ENCODE results near the gene TNIK. TPM values are rescaled to one million over a fixed set of nuclear protein-coding genes. Genes with fewer than 3 reads are reported as not detected.

TNIK gene
- total RNA-seq, 1 experiment from 2014 or later = 7.0 TPM

DNA sequence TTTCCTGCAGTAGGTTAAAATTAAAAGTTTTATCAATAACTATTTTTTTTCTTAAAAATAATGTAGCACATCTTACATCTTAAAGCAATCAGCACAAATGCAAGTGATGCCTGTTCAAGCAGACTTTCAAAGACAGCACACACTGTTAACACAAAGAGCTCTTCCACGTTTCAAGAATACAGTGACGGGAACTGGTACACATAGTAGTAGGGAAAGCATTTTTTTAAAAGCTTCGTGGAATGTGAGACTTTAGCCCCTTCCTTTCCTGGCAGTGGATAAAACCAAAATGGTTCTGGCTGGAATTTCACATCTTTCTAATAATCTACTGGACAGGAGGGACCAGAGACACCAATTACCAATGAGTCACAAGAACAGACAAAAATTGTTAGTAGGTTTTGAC lies 400.2 kb downstream of the TNIK start:
- Histone ChIP-seq H3K4me3 (ENCODE audit: low read length) (no peak overlapping the region), H4K20me1 (ENCODE audit: low read length) (no peaks in the 10 kb centered on the region), H2AFZ (ENCODE audit: low read length) (no peak overlapping the region), H3K9me3 (ENCODE audit: low read length) (no peaks in the 10 kb centered on the region), H3K4me1 (ENCODE audit: insufficient read depth, low read length) (peaks cover 22% of the 10 kb centered on the region), H3K4me2 (ENCODE audit: low read length) (no peak overlapping the region), H3K9me2 (replicated peaks; ENCODE audit: low read length) (no peaks in the 10 kb centered on the region), H3K27ac (ENCODE audit: low read length) (no peak overlapping the region), H3K36me3 (ENCODE audit: low read depth, low read length) (no peaks in the 10 kb centered on the region), H3F3A (ENCODE audit: low read length, unreplicated experiment) (no peaks in the 10 kb centered on the region), H3K79me2 (ENCODE audit: low read length) (no peaks in the 10 kb centered on the region), H3K9ac (ENCODE audit: low read length) (no peak overlapping the region), H3K27me3 (ENCODE audit: low read length) (no peaks in the 10 kb centered on the region)
- ChIA-PET CTCF (no interaction called here), POLR2A (ENCODE audit: unreplicated experiment) (no interaction called here)
- ATAC-seq (no peak), DNase-seq (no peak)
- TF ChIP-seq, protein P1, sequence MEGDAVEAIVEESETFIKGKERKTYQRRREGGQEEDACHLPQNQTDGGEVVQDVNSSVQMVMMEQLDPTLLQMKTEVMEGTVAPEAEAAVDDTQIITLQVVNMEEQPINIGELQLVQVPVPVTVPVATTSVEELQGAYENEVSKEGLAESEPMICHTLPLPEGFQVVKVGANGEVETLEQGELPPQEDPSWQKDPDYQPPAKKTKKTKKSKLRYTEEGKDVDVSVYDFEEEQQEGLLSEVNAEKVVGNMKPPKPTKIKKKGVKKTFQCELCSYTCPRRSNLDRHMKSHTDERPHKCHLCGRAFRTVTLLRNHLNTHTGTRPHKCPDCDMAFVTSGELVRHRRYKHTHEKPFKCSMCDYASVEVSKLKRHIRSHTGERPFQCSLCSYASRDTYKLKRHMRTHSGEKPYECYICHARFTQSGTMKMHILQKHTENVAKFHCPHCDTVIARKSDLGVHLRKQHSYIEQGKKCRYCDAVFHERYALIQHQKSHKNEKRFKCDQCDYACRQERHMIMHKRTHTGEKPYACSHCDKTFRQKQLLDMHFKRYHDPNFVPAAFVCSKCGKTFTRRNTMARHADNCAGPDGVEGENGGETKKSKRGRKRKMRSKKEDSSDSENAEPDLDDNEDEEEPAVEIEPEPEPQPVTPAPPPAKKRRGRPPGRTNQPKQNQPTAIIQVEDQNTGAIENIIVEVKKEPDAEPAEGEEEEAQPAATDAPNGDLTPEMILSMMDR (conservative IDR thresholded peaks at IDR 0.05; ENCODE audit: low read depth, low read length) = no peak
- TF ChIP-seq EZH2 (IDR thresholded peaks at IDR 0.05; ENCODE audit: low read length, unreplicated experiment) (no peak), EZH2phosphoT487 (IDR thresholded peaks at IDR 0.05; ENCODE audit: borderline replicate concordance, low read length) (no peak)
- no TSS peak for BruUV-seq (replicated peaks)
- intact Hi-C loops (cut with micrococcal nuclease) = loop anchor here (5.0 kb wide), 3 partner anchors 47 to 402 kb away; partner anchors contain the start of gene TNIK

DNA sequence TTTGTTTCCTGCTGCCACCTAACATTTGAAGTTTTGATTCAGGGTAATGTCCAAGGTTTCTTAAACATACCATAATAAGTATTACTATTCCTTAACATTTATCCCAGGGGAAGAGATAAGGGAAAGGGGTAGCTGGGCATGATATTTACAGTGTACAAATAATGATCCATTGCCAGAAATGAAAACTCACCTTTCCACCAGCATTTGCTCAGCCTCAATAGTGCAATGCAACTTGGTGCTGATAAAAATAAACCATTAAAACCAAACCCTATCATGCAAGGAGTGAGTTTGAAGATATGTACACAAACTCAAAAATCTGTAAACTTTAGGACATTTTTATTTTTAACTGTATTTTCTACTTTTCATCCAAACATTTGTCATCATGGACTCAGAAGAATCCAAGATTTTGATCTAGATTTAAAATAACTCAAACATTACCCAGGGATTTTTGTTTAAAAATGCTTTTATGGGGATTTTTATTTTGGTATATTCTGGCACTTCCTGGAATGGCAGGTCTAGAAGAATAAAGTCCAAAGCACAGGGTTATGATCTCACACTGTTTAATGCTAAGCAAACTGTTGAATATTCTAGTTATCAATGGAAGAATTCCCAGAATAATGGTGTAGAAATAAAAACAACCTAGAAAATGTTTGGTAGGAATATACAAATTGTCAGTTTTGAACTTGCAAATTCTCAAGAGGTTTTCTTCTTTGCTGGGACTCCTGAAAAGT lies 401.2 kb downstream of the TNIK start:
- ATAC-seq (no peak), DNase-seq (no peak)
- ChIA-PET CTCF (no interaction called here), POLR2A (ENCODE audit: unreplicated experiment) (no interaction called here)
- H3K79me2 ChIP-seq (ENCODE audit: low read length) = no peaks in the 10 kb centered on the region
- H3K9me3 ChIP-seq (ENCODE audit: low read length) = no peaks in the 10 kb centered on the region
- H3K4me3 ChIP-seq (ENCODE audit: low read length) = no peak overlapping the region
- intact Hi-C loops (cut with micrococcal nuclease) = loop anchor here (5.0 kb wide), 3 partner anchors 48 to 403 kb away; partner anchors contain the start of gene TNIK
- no peak overlapping the region for H2AFZ ChIP-seq (ENCODE audit: low read length)
- no peaks in the 10 kb centered on the region for H3K9me2 ChIP-seq (replicated peaks; ENCODE audit: low read length)
- no peaks in the 10 kb centered on the region for H3F3A ChIP-seq (ENCODE audit: low read length, unreplicated experiment)
- peaks cover 31% of the 10 kb centered on the region for H3K4me1 ChIP-seq (ENCODE audit: insufficient read depth, low read length)
- no peaks in the 10 kb centered on the region for H3K27me3 ChIP-seq (ENCODE audit: low read length)
- H4K20me1 ChIP-seq (ENCODE audit: low read length) = no peaks in the 10 kb centered on the region
- TF ChIP-seq EZH2 (IDR thresholded peaks at IDR 0.05; ENCODE audit: low read length, unreplicated experiment) (no peak), EZH2phosphoT487 (IDR thresholded peaks at IDR 0.05; ENCODE audit: borderline replicate concordance, low read length) (no peak)
- TF ChIP-seq, protein P1 (conservative IDR thresholded peaks at IDR 0.05; ENCODE audit: low read depth, low read length) = no peak
- H3K36me3 ChIP-seq (ENCODE audit: low read depth, low read length) = no peaks in the 10 kb centered on the region
- no peak overlapping the region for H3K27ac ChIP-seq (ENCODE audit: low read length)
- H3K9ac ChIP-seq (ENCODE audit: low read length) = no peak overlapping the region
- no TSS peak for BruUV-seq (replicated peaks)
- no peak overlapping the region for H3K4me2 ChIP-seq (ENCODE audit: low read length)

DNA sequence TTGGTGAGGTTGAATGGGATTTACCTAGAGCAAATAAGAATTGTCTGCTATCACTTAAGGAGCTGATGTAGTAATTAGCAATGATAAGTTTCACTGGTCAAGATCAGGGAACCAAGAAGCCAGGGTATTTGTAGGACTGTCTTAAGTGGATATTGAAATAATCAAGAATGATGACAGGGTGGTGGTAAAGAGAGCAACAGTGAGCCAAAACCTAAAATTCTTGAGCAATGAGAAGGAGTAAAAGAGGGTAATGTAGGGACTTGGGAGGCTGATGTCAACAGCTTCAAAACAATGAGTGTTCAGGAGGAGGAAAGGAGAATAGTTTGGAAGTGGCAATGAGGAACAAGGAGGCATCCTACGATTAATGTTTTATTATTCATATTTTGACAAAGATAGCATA lies 402.1 kb downstream of the TNIK start:
- H3K27me3 ChIP-seq (ENCODE audit: low read length) = no peaks in the 10 kb centered on the region
- H3K4me2 ChIP-seq (ENCODE audit: low read length) = no peak overlapping the region
- H3K4me3 ChIP-seq (ENCODE audit: low read length) = no peak overlapping the region
- no peak overlapping the region for H3K27ac ChIP-seq (ENCODE audit: low read length)
- TF ChIP-seq EZH2phosphoT487 (IDR thresholded peaks at IDR 0.05; ENCODE audit: borderline replicate concordance, low read length) (no peak), EZH2 (IDR thresholded peaks at IDR 0.05; ENCODE audit: low read length, unreplicated experiment) (no peak)
- TF ChIP-seq, protein P1 (conservative IDR thresholded peaks at IDR 0.05; ENCODE audit: low read depth, low read length) = no peak
- ChIA-PET CTCF (no interaction called here), POLR2A (ENCODE audit: unreplicated experiment) (no interaction called here)
- no peaks in the 10 kb centered on the region for H3K9me3 ChIP-seq (ENCODE audit: low read length)
- no peaks in the 10 kb centered on the region for H3K79me2 ChIP-seq (ENCODE audit: low read length)
- H3F3A ChIP-seq (ENCODE audit: low read length, unreplicated experiment) = no peaks in the 10 kb centered on the region
- no peak overlapping the region for H3K9ac ChIP-seq (ENCODE audit: low read length)
- H2AFZ ChIP-seq (ENCODE audit: low read length) = no peak overlapping the region
- H3K36me3 ChIP-seq (ENCODE audit: low read depth, low read length) = no peaks in the 10 kb centered on the region
- intact Hi-C loops (cut with micrococcal nuclease) = loop anchor here (5.0 kb wide), 3 partner anchors 49 to 404 kb away; partner anchors contain the start of gene TNIK
- ATAC-seq (no peak), DNase-seq (peak; percentile 14)
- no TSS peak for BruUV-seq (replicated peaks)
- H3K4me1 ChIP-seq (ENCODE audit: insufficient read depth, low read length) = peaks cover 31% of the 10 kb centered on the region
- H3K9me2 ChIP-seq (replicated peaks; ENCODE audit: low read length) = no peaks in the 10 kb centered on the region
- H4K20me1 ChIP-seq (ENCODE audit: low read length) = no peaks in the 10 kb centered on the region
